Erythroblast (primary cell): ENCODE results near the gene COMMD9.

Experiments
- GATA1 ChIP-seq: IDR thresholded peaks from 2 replicates; pipeline ENCODE4 v1.6.1; 2011; ENCODE audit warnings: low read depth, mild to moderate bottlenecking, control low read depth, low read length, moderate library complexity
- POLR2A ChIP-seq: IDR thresholded peaks from 2 replicates; pipeline ENCODE4 v1.6.1; 2011; ENCODE audit warnings: mild to moderate bottlenecking, low read length

DNA sequence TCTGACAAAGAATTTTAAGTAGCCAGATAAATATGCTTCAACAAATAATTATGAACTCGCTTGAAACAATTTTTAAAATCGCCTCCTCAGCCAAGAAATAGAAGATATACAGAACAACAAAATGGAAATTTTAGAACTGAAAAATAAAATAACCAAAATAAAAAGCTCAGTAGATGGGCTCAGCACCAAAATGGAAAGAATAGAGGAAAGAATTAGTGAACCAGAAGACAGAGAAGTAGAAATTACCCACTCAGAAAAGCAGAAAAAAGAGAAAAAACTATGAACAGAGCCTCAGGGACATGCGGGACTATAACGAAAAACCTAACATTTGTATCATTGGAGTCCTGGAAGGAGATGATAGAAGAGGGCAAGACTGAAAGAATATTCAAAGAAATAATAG lies 7.4 kb downstream of the COMMD9 start:
- TF ChIP-seq GATA1 (no peak), POLR2A (no peak)
